ENCODE data around the gene ADAM12.

The ADAM12 gene

GRCh38 chr10:126214021-126214420 is 174.3 kb downstream of the ADAM12 start:
- Mint-ChIP-seq H3K4me3 (no peak overlapping the region), H3K27ac (no peak overlapping the region), H3K27me3 (peaks cover 2% of the 10 kb centered on the region), H3K4me1 (no peaks in the 10 kb centered on the region), H3K36me3 (no peaks in the 10 kb centered on the region), H3K9me3 (no peaks in the 10 kb centered on the region)

- no peak overlapping the region for H3K27ac Mint-ChIP-seq
- no peaks in the 10 kb centered on the region for H3K4me1 Mint-ChIP-seq
- no peaks in the 10 kb centered on the region for H3K36me3 Mint-ChIP-seq
- H3K27me3 Mint-ChIP-seq: peaks cover 2% of the 10 kb centered on the region
- no peaks in the 10 kb centered on the region for H3K9me3 Mint-ChIP-seq
- H3K4me3 Mint-ChIP-seq: no peak overlapping the region
Measured at GRCh38 chr10:126212738-126213137, 175.5 kb downstream of the ADAM12 start.

GRCh38 chr10:126210051-126210651 is 178.1 kb downstream of the ADAM12 start:
- no peaks in the 10 kb centered on the region for H3K4me1 Mint-ChIP-seq
- peaks cover 7% of the 10 kb centered on the region for H3K27me3 Mint-ChIP-seq
- no peak overlapping the region for H3K4me3 Mint-ChIP-seq
- no peaks in the 10 kb centered on the region for H3K9me3 Mint-ChIP-seq
- no peaks in the 10 kb centered on the region for H3K36me3 Mint-ChIP-seq
- H3K27ac Mint-ChIP-seq: no peak overlapping the region

GRCh38 chr10:126209451-126209850 is 178.8 kb downstream of the ADAM12 start:
- H3K36me3 Mint-ChIP-seq: no peaks in the 10 kb centered on the region
- no peaks in the 10 kb centered on the region for H3K4me1 Mint-ChIP-seq
- H3K9me3 Mint-ChIP-seq: no peaks in the 10 kb centered on the region
- H3K27me3 Mint-ChIP-seq: peaks cover 7% of the 10 kb centered on the region
- H3K27ac Mint-ChIP-seq: no peak overlapping the region
- no peak overlapping the region for H3K4me3 Mint-ChIP-seq

- Mint-ChIP-seq H3K4me1 (no peaks in the 10 kb centered on the region), H3K4me3 (no peak overlapping the region), H3K27me3 (peaks cover 7% of the 10 kb centered on the region), H3K27ac (no peak overlapping the region), H3K9me3 (no peaks in the 10 kb centered on the region), H3K36me3 (no peaks in the 10 kb centered on the region)
Measured at GRCh38 chr10:126208726-126209302, 179.5 kb downstream of the ADAM12 start.

- no peaks in the 10 kb centered on the region for H3K4me1 Mint-ChIP-seq
- H3K36me3 Mint-ChIP-seq: no peaks in the 10 kb centered on the region
- no peak overlapping the region for H3K4me3 Mint-ChIP-seq
- no peak overlapping the region for H3K27ac Mint-ChIP-seq
- H3K27me3 Mint-ChIP-seq: peaks cover 7% of the 10 kb centered on the region
- no peaks in the 10 kb centered on the region for H3K9me3 Mint-ChIP-seq
Measured at GRCh38 chr10:126207851-126208250, 180.4 kb downstream of the ADAM12 start.

- Mint-ChIP-seq H3K4me3 (no peak overlapping the region), H3K36me3 (no peaks in the 10 kb centered on the region), H3K4me1 (no peaks in the 10 kb centered on the region), H3K9me3 (no peaks in the 10 kb centered on the region), H3K27ac (no peak overlapping the region), H3K27me3 (peaks cover 7% of the 10 kb centered on the region)
Measured at GRCh38 chr10:126207313-126207771, 180.9 kb downstream of the ADAM12 start.

GRCh38 chr10:126205486-126206205 is 182.6 kb downstream of the ADAM12 start:
- Mint-ChIP-seq H3K27ac (no peak overlapping the region), H3K36me3 (no peaks in the 10 kb centered on the region), H3K4me1 (no peaks in the 10 kb centered on the region), H3K27me3 (peaks cover 7% of the 10 kb centered on the region), H3K4me3 (no peak overlapping the region), H3K9me3 (no peaks in the 10 kb centered on the region)

- Mint-ChIP-seq H3K4me1 (no peaks in the 10 kb centered on the region), H3K27ac (no peak overlapping the region), H3K9me3 (no peaks in the 10 kb centered on the region), H3K36me3 (no peaks in the 10 kb centered on the region), H3K4me3 (no peak overlapping the region), H3K27me3 (peaks cover 6% of the 10 kb centered on the region)
Measured at GRCh38 chr10:126204320-126204719, 184.0 kb downstream of the ADAM12 start.

- no peak overlapping the region for H3K4me3 Mint-ChIP-seq
Measured at GRCh38 chr10:126203746-126204145, 184.5 kb downstream of the ADAM12 start.

GRCh38 chr10:126201603-126202002 is 186.7 kb downstream of the ADAM12 start:
- Mint-ChIP-seq H3K4me3 (no peak overlapping the region), H3K36me3 (no peaks in the 10 kb centered on the region), H3K27me3 (peaks cover 5% of the 10 kb centered on the region), H3K4me1 (no peaks in the 10 kb centered on the region), H3K27ac (no peak overlapping the region), H3K9me3 (no peaks in the 10 kb centered on the region)

More at GRCh38 chr10:126203746-126204145, 184.5 kb downstream of the ADAM12 start:
- no peaks in the 10 kb centered on the region for H3K9me3 Mint-ChIP-seq
- peaks cover 6% of the 10 kb centered on the region for H3K27me3 Mint-ChIP-seq
- no peak overlapping the region for H3K27ac Mint-ChIP-seq
- no peaks in the 10 kb centered on the region for H3K4me1 Mint-ChIP-seq
- no peaks in the 10 kb centered on the region for H3K36me3 Mint-ChIP-seq

GRCh38 chr10:126199221-126199998 is 188.9 kb downstream of the ADAM12 start:
- Mint-ChIP-seq H3K27me3 (no peaks in the 10 kb centered on the region), H3K36me3 (no peaks in the 10 kb centered on the region), H3K27ac (no peak overlapping the region), H3K4me3 (no peak overlapping the region), H3K4me1 (no peaks in the 10 kb centered on the region), H3K9me3 (no peaks in the 10 kb centered on the region)

GRCh38 chr10:126198681-126199080 is 189.6 kb downstream of the ADAM12 start:
- Mint-ChIP-seq H3K36me3 (no peaks in the 10 kb centered on the region), H3K4me1 (no peaks in the 10 kb centered on the region), H3K4me3 (no peak overlapping the region)

GRCh38 chr10:126197036-126197543 is 191.2 kb downstream of the ADAM12 start:
- no peak overlapping the region for H3K4me3 Mint-ChIP-seq

More at GRCh38 chr10:126198681-126199080, 189.6 kb downstream of the ADAM12 start:
- Mint-ChIP-seq H3K27me3 (no peaks in the 10 kb centered on the region), H3K9me3 (no peaks in the 10 kb centered on the region), H3K27ac (no peak overlapping the region)

GRCh38 chr10:126196281-126196680 is 192.0 kb downstream of the ADAM12 start:
- Mint-ChIP-seq H3K27me3 (no peaks in the 10 kb centered on the region), H3K27ac (no peak overlapping the region), H3K9me3 (no peaks in the 10 kb centered on the region), H3K36me3 (no peaks in the 10 kb centered on the region), H3K4me3 (no peak overlapping the region), H3K4me1 (no peaks in the 10 kb centered on the region)

More at GRCh38 chr10:126197036-126197543, 191.2 kb downstream of the ADAM12 start:
- Mint-ChIP-seq H3K27me3 (no peaks in the 10 kb centered on the region), H3K27ac (no peak overlapping the region), H3K36me3 (no peaks in the 10 kb centered on the region), H3K4me1 (no peaks in the 10 kb centered on the region), H3K9me3 (no peaks in the 10 kb centered on the region)
